NCI-H2196 (cell line): ENCODE data around the gene NAA25.
A peak's percentile ranks its signal among the peaks of the same experiment; 100 is the strongest.

Experiments
- DNase-seq: peaks from one replicate; lab custom pipeline; 2025; ENCODE audit not compliant: unreplicated experiment; lab: John Stamatoyannopoulos, UW

The NAA25 gene

DNA sequence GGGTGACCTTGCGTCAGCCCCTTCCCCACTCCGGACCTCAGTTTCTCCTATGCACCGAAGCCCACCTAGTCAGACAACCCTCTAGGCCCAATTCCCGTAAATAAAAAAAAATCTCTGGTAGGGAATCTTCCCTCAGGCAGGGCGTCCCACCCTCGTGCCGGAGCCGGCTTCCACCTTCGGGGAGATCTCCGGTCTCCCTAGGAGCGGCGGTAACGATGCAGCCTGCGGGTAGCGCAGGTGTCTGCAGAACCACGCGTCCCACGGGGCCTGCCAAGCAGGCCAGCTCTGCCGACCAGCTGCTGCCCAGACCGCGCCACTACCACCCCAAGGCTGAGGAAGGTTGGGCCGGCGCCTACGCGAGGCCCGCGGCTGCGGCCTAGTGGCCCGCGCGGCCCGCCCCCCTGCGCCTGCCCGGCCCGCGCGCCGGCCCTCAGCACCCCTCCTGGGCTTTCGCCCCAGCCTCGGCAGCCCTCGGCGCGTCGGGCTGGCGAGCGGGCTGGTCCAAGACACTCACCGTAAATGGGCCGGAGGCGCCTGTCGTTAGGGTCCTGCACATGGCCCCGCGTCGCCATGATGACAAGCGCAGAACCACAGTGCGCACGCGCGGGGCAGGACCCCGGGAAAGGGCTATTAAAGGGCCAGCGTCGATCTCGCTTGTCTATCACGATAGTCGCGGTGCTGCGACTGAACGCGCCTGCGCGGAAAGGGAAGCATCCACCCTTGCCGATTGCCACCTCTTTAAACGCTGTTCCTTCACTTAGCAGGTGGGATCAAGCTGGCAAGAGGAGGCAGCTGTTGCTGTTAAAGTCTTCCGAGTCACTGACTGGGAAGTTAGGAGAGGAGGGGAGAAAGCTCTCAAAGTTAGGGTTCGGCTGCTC lies at the start of gene NAA25:
Gene NAA25 (minus strand): TSS at position 582 of the 878 bp plus-strand sequence. CDS start 10 bp downstream, at position 572.
- DNase-seq: peak; percentile 86

DNA sequence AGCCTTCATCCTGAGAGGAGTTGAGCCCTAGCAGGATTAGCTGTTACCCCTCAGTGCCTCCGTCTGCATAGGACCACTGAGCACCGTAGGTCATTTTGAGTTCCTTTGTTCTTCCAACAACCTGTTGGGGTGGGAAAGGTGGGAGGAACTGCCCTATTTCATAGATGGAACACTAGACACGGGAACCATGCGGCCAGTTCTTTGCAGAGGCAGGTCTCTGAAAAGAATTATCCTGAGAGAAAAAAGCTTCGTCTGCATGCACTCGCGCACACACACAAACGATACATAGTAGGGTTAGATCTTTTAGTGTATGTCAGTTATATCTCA lies 45.3 kb upstream of the NAA25 start:
- DNase-seq: no peak

- DNase-seq: no peak
Observed at GRCh38 chr12:112153181-112153892, 44.8 kb upstream of the NAA25 start.

GRCh38 chr12:112151766-112152541 lies 43.4 kb upstream of the NAA25 start:
- no peak for DNase-seq

- no peak for DNase-seq
Observed at GRCh38 chr12:112149596-112149995, 41.0 kb upstream of the NAA25 start.

DNA sequence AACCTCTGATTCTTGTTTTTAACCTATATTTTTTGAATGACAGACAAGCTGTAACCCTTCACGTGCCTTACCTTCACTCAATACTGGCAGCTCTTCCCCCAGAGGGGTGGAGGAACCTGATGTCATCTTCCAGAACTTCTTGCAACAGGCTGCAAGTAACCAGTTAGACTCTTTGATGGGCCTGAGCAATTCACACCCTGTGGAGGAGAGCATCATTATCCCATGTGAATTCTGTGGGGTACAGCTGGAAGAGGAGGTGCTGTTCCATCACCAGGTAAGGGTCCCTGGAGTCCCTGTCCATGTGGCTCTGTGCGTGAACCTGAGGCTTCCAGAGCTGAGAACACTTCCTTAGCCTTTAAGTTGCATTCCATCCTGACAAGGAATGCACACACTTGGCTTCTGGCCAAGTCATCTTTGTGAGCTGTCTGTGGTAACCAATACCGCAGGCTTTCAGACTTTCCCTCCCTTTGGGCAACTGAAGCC lies 39.5 kb upstream of the NAA25 start:
- DNase-seq: peak; percentile 19

DNA sequence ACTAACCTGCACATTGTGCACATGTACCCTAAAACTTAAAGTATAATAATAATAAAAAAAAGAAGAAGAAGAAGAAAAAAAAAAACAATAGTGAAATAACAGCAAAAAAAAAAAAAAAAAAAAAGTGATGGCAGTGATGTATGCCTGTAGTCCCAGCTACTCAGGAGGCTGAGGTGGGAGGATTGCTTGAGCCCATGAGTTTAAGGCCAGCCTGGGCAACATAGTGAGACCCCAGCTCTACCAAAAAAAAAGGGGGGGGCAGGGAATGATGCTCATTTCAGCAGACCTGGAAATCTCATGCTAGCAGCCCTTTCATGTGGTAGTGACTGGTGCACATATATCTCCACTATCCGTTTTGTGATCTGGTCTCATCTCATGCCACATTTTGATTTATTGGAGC lies 37.5 kb upstream of the NAA25 start:
- DNase-seq: no peak

DNA sequence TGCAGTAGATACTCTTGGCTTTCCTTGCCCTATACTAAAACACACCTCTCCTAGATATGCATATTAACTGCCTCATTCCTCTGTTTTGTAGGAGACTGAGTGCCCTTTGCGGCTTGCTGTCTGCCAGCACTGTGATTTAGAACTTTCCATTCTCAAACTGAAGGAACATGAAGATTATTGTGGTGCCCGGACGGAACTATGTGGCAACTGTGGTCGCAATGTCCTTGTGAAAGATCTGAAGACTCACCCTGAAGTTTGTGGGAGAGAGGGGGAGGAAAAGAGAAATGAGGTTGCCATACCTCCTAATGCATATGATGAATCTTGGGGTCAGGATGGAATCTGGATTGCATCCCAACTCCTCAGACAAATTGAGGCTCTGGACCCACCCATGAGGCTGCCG lies 32.1 kb upstream of the NAA25 start:
- no peak for DNase-seq

DNA sequence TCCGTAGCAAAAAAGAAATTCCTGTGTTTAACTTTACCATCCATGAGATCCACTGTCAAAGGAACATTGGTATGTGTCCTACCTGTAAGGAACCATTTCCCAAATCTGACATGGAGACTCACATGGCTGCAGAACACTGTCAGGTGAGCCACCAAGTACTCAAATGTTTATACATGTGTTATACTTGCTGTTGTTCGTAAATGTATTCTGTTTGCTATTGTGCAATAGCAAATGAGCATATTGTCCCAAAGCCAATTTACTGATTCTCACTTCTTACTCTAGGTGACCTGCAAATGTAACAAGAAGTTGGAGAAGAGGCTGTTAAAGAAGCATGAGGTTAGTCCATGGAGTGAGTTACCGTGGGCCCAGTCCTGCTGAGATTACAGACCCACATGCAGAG lies 26.1 kb upstream of the NAA25 start:
- DNase-seq: no peak

GRCh38 chr12:112133418-112133817 lies 24.8 kb upstream of the NAA25 start:
- DNase-seq: no peak

GRCh38 chr12:112131686-112132085 lies 23.1 kb upstream of the NAA25 start:
- no peak for DNase-seq

GRCh38 chr12:112130441-112130998 lies 21.9 kb upstream of the NAA25 start:
- no peak for DNase-seq

DNA sequence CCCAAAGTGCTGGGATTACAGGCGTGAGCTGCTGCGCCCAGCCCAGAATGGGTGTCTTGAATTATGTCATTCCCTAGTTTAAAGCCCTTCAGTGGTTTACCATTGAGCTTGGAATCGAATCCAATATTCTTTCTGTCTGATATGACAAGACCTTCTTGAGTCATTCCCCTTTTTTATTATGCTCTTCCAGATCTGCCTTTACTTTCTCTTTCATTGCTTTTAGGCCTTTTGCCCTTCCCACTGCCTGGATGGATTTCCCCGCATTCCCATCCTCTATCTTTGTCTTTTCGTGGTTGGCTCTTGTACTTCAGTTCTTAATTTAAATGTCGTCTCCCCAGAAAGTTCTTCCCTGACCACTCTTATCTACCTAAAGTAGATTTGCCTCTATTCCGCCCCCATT lies 18.3 kb upstream of the NAA25 start:
- no peak for DNase-seq

DNA sequence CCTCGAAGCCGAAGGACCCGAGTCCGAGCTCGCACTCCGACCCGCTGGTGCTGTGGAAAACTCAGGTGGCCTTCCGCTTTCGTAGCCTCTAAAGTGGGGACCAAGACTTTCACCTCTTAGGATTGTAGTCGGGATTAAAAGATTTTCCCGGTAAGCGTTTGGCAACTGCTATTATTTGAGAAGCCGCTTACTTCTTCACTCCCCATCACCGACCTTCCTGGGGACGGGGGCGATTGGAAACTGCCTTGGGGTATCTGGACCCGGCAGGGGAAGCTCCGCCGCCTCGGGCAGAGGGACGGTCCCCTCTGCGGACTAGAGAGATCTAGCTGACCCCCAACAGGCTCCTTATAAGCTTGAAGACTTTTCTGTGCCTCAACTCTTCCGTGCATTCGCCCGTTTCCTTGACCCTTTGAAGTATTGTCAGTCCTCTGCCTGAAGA lies 17.4 kb upstream of the NAA25 start:
- no peak for DNase-seq

DNA sequence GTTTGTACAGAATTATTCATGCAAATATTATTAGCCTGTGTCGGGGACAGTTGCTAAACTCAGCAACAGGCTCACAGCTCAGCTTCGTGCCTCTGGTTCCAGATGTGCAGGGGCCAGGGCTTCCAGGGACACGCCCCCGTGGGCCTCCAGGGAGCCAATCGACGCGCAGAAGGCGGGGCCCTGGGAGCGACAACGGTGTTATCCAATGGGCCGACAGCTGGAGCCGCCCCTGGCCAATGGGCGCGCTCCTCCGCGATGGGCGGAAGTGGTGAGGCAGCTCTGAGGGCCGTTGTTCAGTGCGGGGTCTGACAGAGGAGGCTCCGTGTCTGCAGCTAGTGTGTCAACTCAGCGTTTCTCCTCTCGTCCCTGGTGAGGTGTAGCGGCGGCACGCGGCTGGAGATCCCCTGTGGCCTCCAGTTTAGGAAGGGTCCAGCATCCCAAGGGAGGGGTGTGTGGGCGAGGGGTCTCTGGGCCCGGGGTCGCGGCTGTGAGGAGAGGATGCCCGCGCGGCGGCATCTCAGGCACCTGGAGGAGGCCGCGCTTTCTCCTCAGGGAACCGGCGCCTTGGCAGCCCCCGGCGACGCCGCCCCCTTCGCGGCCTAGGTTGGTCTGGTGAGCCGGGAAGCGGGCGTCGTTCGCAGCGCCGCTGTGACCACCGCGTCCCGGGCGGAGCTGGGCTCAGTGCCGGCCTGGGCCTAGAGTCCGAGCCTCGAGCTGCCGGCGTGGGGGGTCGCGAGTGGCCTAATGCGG lies 16.8 kb upstream of the NAA25 start, which contains the start of gene TRAFD1:
Gene TRAFD1 (plus strand): TSS at position 311 of the 750 bp plus-strand sequence. CDS start 4,963 bp downstream, outside the sequence.
- DNase-seq: peak; percentile 96

DNA sequence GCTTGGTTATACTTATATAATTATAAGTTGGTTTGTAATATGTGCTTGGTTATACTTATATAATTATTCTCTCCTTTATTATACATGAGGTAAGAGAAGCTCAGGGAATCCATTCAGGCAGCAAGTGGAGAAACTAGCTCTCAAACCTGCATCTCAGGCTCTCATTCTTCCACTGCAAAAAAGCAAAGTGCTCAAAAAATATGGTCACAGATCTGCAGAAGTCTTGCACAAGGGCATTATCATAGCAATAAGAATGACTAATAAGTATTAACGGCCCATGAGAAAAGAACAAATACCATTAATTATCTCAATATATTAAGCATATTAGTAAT lies 16.3 kb upstream of the NAA25 start:
- no peak for DNase-seq

DNA sequence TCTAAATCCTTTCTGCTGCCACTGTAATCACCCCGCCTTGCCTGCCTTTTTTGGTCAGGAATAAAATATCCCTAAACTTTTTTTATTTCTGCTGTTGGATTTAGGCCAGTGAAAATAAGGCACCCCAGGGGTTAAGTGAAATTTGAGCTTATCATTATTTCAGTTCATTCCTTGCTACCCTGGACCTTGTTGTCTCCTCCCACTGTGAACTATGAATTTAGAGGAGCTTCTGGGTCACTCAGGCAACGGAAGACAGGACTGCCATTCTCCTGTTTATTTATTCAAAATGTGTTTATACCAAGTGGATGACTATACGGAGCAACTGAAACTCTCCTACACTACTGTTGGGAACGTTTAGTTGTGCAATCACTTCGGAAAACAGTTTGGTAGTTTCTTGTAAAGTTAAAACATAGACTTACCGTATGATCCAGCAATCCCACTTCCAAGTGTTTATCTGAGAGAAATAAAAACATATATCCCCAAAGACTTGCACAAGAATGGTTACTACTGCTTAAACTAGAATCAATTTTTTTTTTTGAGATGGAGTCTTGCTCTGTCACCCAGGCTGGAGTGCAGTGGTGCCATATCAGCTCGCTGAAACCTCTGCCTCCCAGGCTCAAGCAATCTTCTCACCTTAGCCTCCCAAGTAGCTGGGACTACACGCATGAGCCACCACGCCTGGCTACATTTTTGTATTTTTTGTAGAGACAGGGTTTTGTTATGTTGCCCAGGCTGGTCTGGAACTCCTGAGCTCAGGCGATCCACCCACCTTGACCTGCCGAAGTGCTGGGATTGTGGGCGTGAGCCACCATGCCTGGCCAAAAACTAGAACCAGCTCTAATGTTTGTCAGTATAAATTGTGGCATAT lies 14.5 kb upstream of the NAA25 start:
- no peak for DNase-seq

DNA sequence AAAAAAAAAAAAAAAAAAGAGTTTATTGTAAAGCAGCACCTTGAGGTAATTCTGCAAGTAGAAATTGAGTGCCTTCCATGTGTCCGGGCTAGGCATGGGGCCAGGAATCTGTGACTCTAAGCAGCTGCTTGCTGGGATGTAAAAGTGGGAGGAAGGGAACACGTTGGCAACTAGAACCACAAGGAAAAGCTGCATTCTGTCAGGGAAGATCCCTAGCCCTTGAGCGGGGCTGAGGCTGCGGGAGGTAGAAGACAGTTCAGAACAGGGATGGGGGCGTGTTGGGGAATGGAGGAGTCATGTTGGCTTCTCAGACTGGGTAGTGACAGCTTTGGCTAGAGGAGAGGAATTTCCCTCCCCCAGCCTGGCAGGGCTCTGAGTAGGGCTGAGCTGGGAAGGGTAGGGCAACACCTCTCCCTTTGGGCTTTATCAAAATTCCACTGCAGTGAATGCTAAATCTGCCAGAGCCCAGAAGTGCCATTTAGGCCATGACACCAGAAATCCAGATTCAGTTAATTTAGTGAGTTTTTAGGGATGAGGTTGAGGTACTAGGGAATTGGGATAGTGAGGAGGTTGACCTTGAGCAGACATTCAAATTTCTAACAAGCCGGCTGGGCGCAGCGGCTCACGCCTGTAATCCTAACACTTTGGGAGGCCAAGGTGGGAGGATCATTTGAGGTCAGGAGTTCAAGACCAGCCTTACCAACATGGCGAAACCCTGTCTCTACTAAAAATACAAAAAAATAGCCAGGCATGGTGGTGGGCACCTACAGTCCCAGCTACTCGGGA lies 13.4 kb upstream of the NAA25 start:
- peak; percentile 77 for DNase-seq

GRCh38 chr12:112117685-112118084 lies 9.1 kb upstream of the NAA25 start:
- DNase-seq: no peak
